HG03378 (cell line): ENCODE data around the gene RAD54L2.
"Not testable (repeated sequence)": the region's sequence is repeated elsewhere in the genome, so short reads cannot be mapped to it uniquely, and the experiment has no call there.

Experiments used
- ATAC-seq: cut with Tn5 transposase; IDR thresholded peaks from one replicate; pipeline ENCODE4 v1.9.1; 2021; ENCODE audit warnings: mild to moderate bottlenecking, moderate library complexity; ENCODE audit not compliant: unreplicated experiment

The RAD54L2 gene

DNA sequence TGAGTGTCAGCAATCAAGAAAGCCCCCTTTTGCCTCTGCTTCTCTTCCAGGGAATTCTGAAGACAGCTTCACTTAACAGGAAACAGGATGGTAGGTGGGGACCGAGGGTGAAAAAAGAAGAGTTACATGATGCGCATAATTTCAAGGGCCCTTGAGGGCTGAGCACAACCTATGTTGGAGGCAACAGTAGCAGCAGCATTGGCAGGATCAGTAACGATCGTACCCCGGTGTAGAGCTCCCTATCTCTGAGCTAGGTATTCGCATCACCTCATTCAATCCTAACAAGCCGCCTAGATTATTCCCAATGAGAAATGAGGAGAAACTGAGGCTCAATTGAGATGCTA is 432 bp upstream of the RAD54L2 start:
- no peak for ATAC-seq

DNA sequence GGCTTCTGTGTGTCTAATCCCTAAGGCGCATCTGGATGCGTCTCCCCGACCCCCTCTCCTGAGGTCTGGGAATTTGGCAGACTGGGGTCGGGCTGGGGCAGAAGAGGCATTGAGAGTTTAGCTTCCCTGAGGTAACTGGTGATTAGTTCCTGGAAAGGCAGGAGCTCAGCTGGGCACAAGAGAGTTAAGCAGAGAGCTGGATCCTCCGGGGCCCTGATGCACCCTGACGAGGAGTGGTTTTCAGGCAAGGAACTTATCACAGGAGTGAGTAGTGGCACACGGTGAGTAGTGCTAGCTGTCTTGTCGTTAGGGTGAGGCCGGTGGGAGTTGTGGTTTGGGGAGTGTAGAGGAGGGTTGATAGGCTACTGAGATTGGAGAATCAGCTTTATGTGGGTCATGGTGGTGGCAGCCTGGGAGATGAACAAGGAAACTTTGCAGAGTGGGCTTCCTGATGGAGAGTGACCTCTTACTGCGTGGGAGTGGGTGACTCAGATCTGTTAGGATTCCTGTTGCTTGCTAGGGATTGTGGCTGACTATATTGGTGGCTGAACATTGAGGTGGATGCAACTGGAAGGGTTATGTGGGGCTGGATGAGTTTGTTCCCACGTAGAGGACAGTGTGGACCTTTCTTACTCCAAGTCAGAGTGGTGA is 897 bp downstream of the RAD54L2 start:
- no peak for ATAC-seq

DNA sequence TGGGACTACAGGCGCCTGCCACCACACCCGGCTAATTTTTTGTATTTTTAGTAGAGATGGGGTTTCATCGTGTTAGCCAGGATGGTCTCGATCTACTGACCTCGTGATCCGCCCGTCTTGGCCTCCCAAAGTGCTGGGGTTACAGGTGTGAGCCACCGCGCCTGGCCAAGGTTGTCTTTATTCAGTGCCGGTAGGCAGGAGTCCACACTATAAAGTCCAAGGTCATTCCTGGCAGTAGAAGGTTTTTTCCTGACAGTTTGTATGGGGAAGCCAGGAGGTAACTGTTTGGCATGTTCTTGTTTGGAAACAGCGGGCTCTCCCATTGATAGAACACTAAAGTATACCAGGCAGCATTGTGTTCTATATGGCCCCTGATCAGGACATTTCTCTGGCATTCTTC is 4.1 kb downstream of the RAD54L2 start:
- ATAC-seq: not testable (repeated sequence)

- no peak for ATAC-seq
These were observed 5.7 kb downstream of the RAD54L2 start for GRCh38 chr3:51544011-51544775.

- ATAC-seq: no peak
These were observed 8.8 kb downstream of the RAD54L2 start for GRCh38 chr3:51547274-51547673.

- ATAC-seq: no peak
These were observed 10.8 kb downstream of the RAD54L2 start for GRCh38 chr3:51549311-51549710.

- no peak for ATAC-seq
These were observed 11.7 kb downstream of the RAD54L2 start for GRCh38 chr3:51550080-51550819.

DNA sequence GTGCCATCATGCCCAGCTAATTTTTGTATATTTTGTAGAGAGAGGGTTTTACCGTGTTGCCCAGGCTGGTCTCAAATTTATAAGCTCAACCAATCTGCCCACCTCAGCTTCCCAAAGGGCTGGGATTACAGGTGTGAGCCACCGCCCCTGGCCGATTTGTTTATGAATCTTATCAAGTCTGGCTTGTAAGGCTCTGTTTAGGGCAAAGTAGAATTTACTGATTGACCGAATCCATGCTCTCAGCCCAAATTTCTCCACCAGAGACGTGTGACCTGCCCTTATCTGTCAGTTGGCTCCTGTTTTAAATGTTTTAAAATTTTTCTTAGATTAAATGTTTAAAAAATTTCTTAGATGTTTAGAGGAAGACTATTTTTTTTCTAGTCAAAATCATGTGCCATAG is 19.5 kb downstream of the RAD54L2 start:
- no peak for ATAC-seq

DNA sequence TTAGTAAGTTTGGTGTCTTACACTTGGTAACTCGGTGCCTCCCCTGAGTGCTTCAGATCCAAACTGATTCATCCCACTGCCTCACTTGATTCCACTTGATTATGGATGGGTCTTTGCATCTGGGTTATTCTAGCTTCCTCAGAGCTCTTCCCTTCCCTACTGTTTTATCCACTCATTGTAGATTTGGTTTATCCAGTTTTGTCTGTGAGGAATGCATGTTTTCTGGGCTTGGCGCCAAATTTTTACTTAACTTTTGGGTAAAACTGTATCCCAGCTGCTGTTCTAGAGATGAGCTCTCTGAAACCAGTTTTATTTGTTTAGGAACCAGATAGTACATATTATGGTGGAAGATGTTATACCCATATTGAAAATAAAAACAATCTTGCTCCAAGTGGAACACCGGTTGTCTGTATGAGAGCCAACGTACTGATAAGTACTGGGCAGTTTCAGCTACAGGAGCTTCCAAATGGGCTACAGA is 20.9 kb downstream of the RAD54L2 start:
- no peak for ATAC-seq

GRCh38 chr3:51559961-51560360 is 21.4 kb downstream of the RAD54L2 start:
- ATAC-seq: no peak

DNA sequence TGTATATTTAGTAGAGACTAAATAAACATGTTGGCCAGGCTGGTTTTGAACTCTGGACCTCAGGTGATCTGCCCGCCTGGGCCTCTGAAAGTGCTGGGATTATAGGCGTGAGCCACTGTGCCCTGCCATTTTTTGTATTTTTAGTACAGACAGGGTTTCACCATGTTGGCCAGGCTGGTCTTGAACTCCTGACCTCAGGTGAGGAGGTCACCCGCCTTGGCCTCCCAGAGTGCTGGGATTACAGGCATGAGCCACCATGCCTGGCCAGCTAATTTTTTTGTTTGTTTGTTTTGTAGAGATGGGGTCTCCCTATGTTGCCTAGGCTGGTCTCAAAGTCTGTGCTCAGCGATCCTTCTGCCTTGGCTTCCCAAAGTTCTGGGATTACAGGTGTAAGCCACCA is 23.9 kb downstream of the RAD54L2 start:
- ATAC-seq: not testable (repeated sequence)

- no peak for ATAC-seq
These were observed 29.5 kb downstream of the RAD54L2 start for GRCh38 chr3:51568036-51568435.

DNA sequence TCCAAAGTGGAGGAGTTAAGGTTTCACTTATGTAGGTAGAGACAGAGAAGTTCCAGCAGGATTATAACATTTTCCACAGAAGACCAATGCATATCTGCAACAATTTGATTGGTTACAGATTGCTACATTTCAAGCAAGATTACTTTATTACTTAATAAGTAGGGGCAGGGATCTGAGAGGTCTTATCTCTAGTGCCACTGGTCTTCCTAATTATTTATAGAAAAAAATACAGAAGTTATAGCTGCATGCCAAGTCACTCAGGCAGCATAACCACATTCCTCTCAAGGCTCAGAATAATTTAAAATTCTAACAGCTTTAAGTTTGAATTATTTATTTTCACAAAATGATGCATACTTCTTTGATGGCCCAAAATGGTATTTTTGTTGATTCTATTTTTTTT is 30.5 kb downstream of the RAD54L2 start:
- ATAC-seq: no peak

DNA sequence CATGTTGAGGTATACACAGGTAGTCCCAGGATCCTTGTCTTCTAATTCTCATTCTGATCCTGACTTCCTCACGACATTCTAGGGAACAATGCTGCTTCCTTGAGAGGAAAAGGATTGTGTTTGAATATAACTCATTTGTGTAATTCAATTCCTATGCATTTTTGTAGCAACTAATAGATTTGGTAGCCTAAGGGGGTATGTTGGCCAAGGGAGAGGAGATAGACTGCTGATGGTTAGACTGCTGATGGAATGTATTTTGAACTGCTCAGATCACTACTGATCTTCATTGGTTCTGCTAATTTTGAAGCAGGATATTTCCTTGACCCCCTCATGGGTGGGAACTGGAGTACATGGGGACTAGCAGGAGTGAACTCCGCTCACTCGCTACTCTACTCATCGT is 39.7 kb downstream of the RAD54L2 start:
- ATAC-seq: no peak

DNA sequence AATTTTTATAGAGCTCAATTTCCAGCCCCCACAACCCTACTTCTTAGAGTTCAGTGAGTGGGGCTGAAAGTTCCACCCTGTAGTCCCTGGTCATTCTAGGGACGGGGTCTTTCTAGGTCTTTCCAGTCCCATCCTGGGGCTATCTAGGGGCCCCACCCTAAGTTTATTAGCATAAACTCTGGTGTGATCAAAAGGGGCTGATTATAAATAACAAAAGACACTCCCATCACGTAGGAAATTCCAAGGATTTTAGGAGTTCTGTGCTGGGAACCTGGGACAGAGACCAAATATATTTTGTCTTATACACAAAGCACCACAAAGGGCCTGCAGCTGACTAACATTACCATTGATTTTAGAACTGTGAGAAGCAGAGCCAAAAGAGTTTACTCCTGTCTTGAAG is 41.9 kb downstream of the RAD54L2 start:
- no peak for ATAC-seq

DNA sequence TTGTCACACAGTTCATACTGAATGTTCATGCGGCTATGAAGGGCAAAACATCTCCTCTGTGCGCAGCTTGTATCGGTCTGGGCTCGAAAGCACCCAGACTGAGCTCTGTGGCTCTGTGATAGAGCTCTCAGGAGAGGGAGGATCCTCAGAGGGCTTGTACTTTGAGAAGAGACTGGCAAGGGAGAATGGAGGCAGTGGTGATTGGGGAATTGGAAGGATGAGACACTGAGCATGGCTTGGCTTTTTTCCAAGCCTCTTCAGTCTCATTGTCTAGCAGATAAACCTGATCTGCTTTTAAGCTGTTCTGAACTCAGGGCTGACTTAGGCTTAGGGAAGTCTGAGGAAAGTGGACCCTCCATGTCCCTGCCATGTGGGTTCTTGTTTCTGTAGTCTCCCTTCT is 43.0 kb downstream of the RAD54L2 start:
- no peak for ATAC-seq

GRCh38 chr3:51585197-51585596 is 46.7 kb downstream of the RAD54L2 start:
- ATAC-seq: no peak

GRCh38 chr3:51585871-51586270 is 47.4 kb downstream of the RAD54L2 start:
- no peak for ATAC-seq
